ENCODE measurements around the gene NAALADL2.

DNA sequence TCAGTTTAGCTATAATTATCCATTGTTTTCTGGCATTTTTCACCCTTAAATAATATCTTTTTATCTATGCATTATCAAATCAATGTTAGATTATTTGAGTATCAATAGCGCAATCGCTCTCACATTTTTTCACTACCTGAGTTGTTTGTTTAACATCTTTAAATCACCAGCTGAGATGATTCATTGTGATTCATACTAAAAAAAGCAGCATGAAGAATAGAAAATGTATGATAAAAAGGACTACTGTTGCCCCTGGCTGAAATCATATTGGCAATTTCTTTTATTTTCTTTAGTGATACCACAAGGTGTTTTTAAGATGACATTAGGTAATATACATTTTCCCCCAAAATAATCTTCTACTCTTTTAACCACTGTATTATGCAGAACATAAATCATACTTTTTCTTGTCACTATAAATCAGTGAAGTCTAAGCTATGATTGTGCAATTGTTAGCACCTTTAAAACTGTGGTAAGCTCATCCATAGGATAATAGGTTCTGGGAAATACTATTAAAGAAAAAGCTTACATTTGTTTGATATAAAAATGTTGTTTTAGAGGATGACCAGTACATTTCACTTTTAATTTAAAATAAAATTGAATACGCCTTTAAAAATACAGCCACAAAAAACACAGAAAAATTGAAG, 889.1 kb downstream of the NAALADL2 start:
- TF ChIP-seq, protein P1, sequence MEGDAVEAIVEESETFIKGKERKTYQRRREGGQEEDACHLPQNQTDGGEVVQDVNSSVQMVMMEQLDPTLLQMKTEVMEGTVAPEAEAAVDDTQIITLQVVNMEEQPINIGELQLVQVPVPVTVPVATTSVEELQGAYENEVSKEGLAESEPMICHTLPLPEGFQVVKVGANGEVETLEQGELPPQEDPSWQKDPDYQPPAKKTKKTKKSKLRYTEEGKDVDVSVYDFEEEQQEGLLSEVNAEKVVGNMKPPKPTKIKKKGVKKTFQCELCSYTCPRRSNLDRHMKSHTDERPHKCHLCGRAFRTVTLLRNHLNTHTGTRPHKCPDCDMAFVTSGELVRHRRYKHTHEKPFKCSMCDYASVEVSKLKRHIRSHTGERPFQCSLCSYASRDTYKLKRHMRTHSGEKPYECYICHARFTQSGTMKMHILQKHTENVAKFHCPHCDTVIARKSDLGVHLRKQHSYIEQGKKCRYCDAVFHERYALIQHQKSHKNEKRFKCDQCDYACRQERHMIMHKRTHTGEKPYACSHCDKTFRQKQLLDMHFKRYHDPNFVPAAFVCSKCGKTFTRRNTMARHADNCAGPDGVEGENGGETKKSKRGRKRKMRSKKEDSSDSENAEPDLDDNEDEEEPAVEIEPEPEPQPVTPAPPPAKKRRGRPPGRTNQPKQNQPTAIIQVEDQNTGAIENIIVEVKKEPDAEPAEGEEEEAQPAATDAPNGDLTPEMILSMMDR (conservative IDR thresholded peaks at IDR 0.05; ENCODE audit: low read depth, low read length), result no peak
- no peak for TF ChIP-seq EZH2 (IDR thresholded peaks at IDR 0.05; ENCODE audit: low read length, unreplicated experiment)
